ENCODE measurements around the gene PDILT.

GRCh38 chr16:20316715-20317114, 87.8 kb downstream of the PDILT start:
- TF ChIP-seq POLR2A (IDR thresholded peaks at IDR 0.05; ENCODE audit: low read length) (no peak), GATA1 (IDR thresholded peaks at IDR 0.05; ENCODE audit: low read depth, low read length) (no peak)
